GM19240 (cell line): ENCODE data around the gene GNAQ.

Source experiments
- DNase-seq: peaks from one replicate; pipeline ENCODE4 v3.0.0; 2011; ENCODE audit warnings: low spot score; ENCODE audit not compliant: insufficient read length

The GNAQ gene

GRCh38 chr9:78031893-78032729, 500 bp upstream of the GNAQ start:
- no peak for DNase-seq

GRCh38 chr9:78030553-78031443, 813 bp downstream of the GNAQ start:
- DNase-seq, result no peak

GRCh38 chr9:78030296-78030552, 1.4 kb downstream of the GNAQ start:
- DNase-seq, result no peak

GRCh38 chr9:78029551-78030295, 1.9 kb downstream of the GNAQ start:
- no peak for DNase-seq

GRCh38 chr9:78028926-78029325, 2.7 kb downstream of the GNAQ start:
- no peak for DNase-seq

GRCh38 chr9:78026947-78027346, 4.7 kb downstream of the GNAQ start:
- DNase-seq, result no peak

- no peak for DNase-seq
These were observed 5.2 kb downstream of the GNAQ start for GRCh38 chr9:78026416-78026815.

- DNase-seq, result no peak
These were observed 6.4 kb downstream of the GNAQ start for GRCh38 chr9:78025186-78025585.

- DNase-seq, result no peak
These were observed 8.4 kb downstream of the GNAQ start for GRCh38 chr9:78023003-78023741.

- DNase-seq, result no peak
These were observed 9.9 kb downstream of the GNAQ start for GRCh38 chr9:78021697-78022096.

GRCh38 chr9:78017190-78017693, 14.4 kb downstream of the GNAQ start:
- DNase-seq, result no peak

GRCh38 chr9:78015241-78015640, 16.4 kb downstream of the GNAQ start:
- no peak for DNase-seq

GRCh38 chr9:78014776-78015175, 16.8 kb downstream of the GNAQ start:
- no peak for DNase-seq

GRCh38 chr9:78013934-78014333, 17.7 kb downstream of the GNAQ start:
- DNase-seq, result no peak

- DNase-seq, result no peak
These were observed 20.6 kb downstream of the GNAQ start for GRCh38 chr9:78011049-78011448.

GRCh38 chr9:78010445-78010844, 21.2 kb downstream of the GNAQ start:
- no peak for DNase-seq

- DNase-seq, result no peak
These were observed 22.4 kb downstream of the GNAQ start for GRCh38 chr9:78009186-78009585.

GRCh38 chr9:78006734-78007133, 24.9 kb downstream of the GNAQ start:
- DNase-seq, result no peak

GRCh38 chr9:78005231-78006002, 26.2 kb downstream of the GNAQ start:
- no peak for DNase-seq

- no peak for DNase-seq
These were observed 27.0 kb downstream of the GNAQ start for GRCh38 chr9:78004478-78005229.
